Panc1 (cell line): ENCODE results near the gene SMC6.

ENCODE experiments used
- CTCF ChIP-seq: fragments of 450-650 bp; IDR thresholded peaks from 2 replicates; pipeline ENCODE4 v1.5.1; 2017; ENCODE audit warnings: mild to moderate bottlenecking
- SIN3A ChIP-seq: IDR thresholded peaks from 2 replicates; pipeline ENCODE4 v1.6.1; 2012; ENCODE audit warnings: low read depth, mild to moderate bottlenecking, low read length, moderate library complexity, borderline replicate concordance; ENCODE audit not compliant: insufficient read depth

DNA sequence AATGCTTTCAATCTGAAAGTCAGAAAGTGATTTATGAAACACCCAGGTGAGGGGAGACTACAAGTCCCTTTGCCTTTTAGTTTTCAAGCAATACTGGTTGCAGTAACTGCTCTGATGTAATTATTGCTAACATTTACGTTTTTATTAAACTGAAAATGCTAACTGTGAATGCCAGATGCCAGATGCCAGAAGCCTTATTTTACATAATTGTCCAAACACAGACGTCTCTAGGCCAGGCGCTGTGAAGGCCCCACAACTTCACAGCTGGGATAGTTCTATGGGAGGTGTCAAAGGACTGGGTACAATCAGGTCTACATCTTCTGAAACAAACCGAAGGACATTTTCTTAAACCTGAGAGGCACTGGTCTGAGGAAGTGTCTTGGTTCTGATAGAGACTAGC, 35.2 kb upstream of the SMC6 start:
- TF ChIP-seq CTCF: no peak
- TF ChIP-seq SIN3A: no peak
